HepG2 (cell line): ENCODE results near the gene ARL5A. TPM values are rescaled to one million over a fixed set of nuclear protein-coding genes. Genes with fewer than 3 reads are reported as not detected.
A peak's percentile ranks its signal among the peaks of the same experiment; 100 is the strongest.

Experiments used
- ARID5B ChIP-seq: IDR thresholded peaks from 2 replicates; pipeline ENCODE4 v1.4.0; 2020; ENCODE audit warnings: mild to moderate bottlenecking, missing genetic modification reagents
- ASH2L ChIP-seq: fragments of 300-600, 200-600 bp; sonication (generic); IDR thresholded peaks from 2 replicates; pipeline ENCODE4 v1.7.0; 2017; ENCODE audit warnings: low read depth, mild to moderate bottlenecking, moderate library complexity, mixed read lengths, low read length; ENCODE audit not compliant: insufficient read length
- BCL6 ChIP-seq: IDR thresholded peaks from 2 replicates; pipeline ENCODE4 v1.6.1; 2016; ENCODE audit warnings: missing genetic modification reagents, missing compliant biosample characterization
- CENPBD1 ChIP-seq: sonication (generic); formaldehyde crosslinking; IDR thresholded peaks from 2 replicates; pipeline ENCODE4 v1.8.0; 2022; ENCODE audit warnings: missing genetic modification reagents, low read depth, mild to moderate bottlenecking, borderline replicate concordance
- DBP ChIP-seq: sonication (generic); formaldehyde crosslinking; IDR thresholded peaks from 2 replicates; pipeline ENCODE4 v1.4.0; 2020; ENCODE audit warnings: missing genetic modification reagents; ENCODE audit errors: not compliant biosample characterization
- HMG20B ChIP-seq: conservative IDR thresholded peaks from 2 replicates; pipeline ENCODE4 v1.6.1; 2016; ENCODE audit warnings: missing genetic modification reagents, missing compliant biosample characterization
- JUNB ChIP-seq: sonication (generic); formaldehyde crosslinking; IDR thresholded peaks from 2 replicates; pipeline ENCODE4 v1.8.0; 2022; ENCODE audit warnings: missing genetic modification reagents, mild to moderate bottlenecking, borderline replicate concordance
- MAFG ChIP-seq: sonication (generic); formaldehyde crosslinking; IDR thresholded peaks from 2 replicates; pipeline ENCODE4 v1.5.1; 2020; ENCODE audit warnings: mild to moderate bottlenecking, missing genetic modification reagents
- MAX ChIP-seq: IDR thresholded peaks from 2 replicates; pipeline ENCODE4 v1.6.1; 2012; ENCODE audit warnings: inconsistent platforms
- MTF2 ChIP-seq: sonication (generic); formaldehyde crosslinking; IDR thresholded peaks from 2 replicates; pipeline ENCODE4 v1.5.0; 2020; ENCODE audit warnings: missing genetic modification reagents, borderline replicate concordance
- NFE2L2 ChIP-seq: fragments of 150-350 bp; IDR thresholded peaks from 2 replicates; pipeline ENCODE4 v1.6.1; 2014; ENCODE audit warnings: low read length
- NFYB ChIP-seq: sonication (generic); formaldehyde crosslinking; IDR thresholded peaks from 2 replicates; pipeline ENCODE4 v1.4.0; 2020; ENCODE audit warnings: missing genetic modification reagents
- NR2F2 ChIP-seq: IDR thresholded peaks from 2 replicates; pipeline ENCODE4 v1.6.1; 2012; ENCODE audit warnings: low read depth, inconsistent platforms, borderline replicate concordance
- NR2F6 ChIP-seq, 2 experiments: IDR thresholded peaks; 2 replicates each; pipeline ENCODE4 v1.6.1; 2016; ENCODE audit warnings: antibody characterized with exemption in 1 of 2, mild to moderate bottlenecking in 1 of 2
- PTBP1 ChIP-seq: fragments of 200-400 bp; formaldehyde crosslinking; IDR thresholded peaks from 2 replicates; pipeline ENCODE4 v1.6.1; 2018; ENCODE audit warnings: low read length, low read depth; ENCODE audit not compliant: poor library complexity, severe bottlenecking
- SIN3A ChIP-seq: IDR thresholded peaks from 2 replicates; pipeline ENCODE4 v1.6.1; 2011; ENCODE audit warnings: low read depth, mild to moderate bottlenecking, control low read depth, low read length, borderline replicate concordance
- SOX13 ChIP-seq, 3 experiments: fragments of 450-650 bp in 1 of 3; sonication (generic) in 1 of 3; formaldehyde crosslinking in 1 of 3; IDR thresholded peaks in 2 of 3; conservative IDR thresholded peaks in 1 of 3; 2 replicates each; pipeline versions ENCODE4 v1.5.0 to v1.6.1; 2016 to 2020; ENCODE audit warnings: antibody characterized with exemption in 1 of 3, mild to moderate bottlenecking in 1 of 3, missing compliant biosample characterization in 1 of 3, missing genetic modification reagents in 1 of 3, moderate library complexity in 1 of 3
- TFE3 ChIP-seq: IDR thresholded peaks from 2 replicates; pipeline ENCODE4 v1.6.1; 2016
- XRCC5 ChIP-seq: fragments of 200-400 bp; formaldehyde crosslinking; optimal IDR thresholded peaks from 2 replicates; pipeline ENCODE3; 2017; ENCODE audit warnings: mild to moderate bottlenecking, low read length
- ZFP1 ChIP-seq: IDR thresholded peaks from 2 replicates; pipeline ENCODE4 v1.6.1; 2016
- ZNF501 ChIP-seq: sonication (generic); formaldehyde crosslinking; IDR thresholded peaks from 2 replicates; pipeline ENCODE4 v1.5.1; 2020; ENCODE audit warnings: mild to moderate bottlenecking, moderate library complexity, missing genetic modification reagents
- ZNF747 ChIP-seq: sonication (generic); formaldehyde crosslinking; IDR thresholded peaks from 2 replicates; pipeline ENCODE4 v1.8.1; 2023; ENCODE audit warnings: missing genetic modification reagents, mild to moderate bottlenecking, borderline replicate concordance
- ZNF850 ChIP-seq: sonication (generic); formaldehyde crosslinking; conservative IDR thresholded peaks from 2 replicates; pipeline ENCODE4 v1.9.0; 2021; ENCODE audit warnings: mild to moderate bottlenecking, missing genetic modification reagents
- polyA plus RNA-seq, 8 experiments: library from polyadenylated mRNA; depleted of rRNA in 3 of 8; stranded (reverse) in 7 of 8; unstranded in 1 of 8; fragments of >200 nt; fragmentation: Illumina TruSeq in 4 of 8; extraction: Trizol in 4 of 8; gene quantifications; 2 replicates each; pipeline versions ENCODE4 v1.2.1 to v1.2.3, GENCODE V29; 2011 to 2016; ENCODE audit warnings: low read depth in 4 of 8, missing spikeins in 1 of 8, mixed read lengths in 1 of 8; ENCODE audit not compliant: insufficient read depth in 1 of 8
- total RNA-seq, 5 experiments: library from RNA; depleted of rRNA; stranded (reverse); fragments of >200 nt; fragmentation: Illumina TruSeq; extraction: Trizol; gene quantifications; 2 replicates each; pipeline ENCODE4 v1.2.3, GENCODE V29; 2016; ENCODE audit warnings: low read depth in 1 of 5

ARL5A gene
- total and polyA plus RNA-seq, 2 of the 13 experiments (the other 11 are each of a cell fraction or from before 2014, with no cell fraction given), result 47.5 to 149 TPM

- peak; percentile 38 for TF ChIP-seq ASH2L
- no peak for TF ChIP-seq MTF2 (CRISPR knock-in tag)
- no peak for TF ChIP-seq JUNB (CRISPR knock-in tag)
- TF ChIP-seq ZFP1 (CRISPR knock-in tag), result no peak
- no peak for TF ChIP-seq SIN3A
- no peak for TF ChIP-seq HMG20B (CRISPR knock-in tag)
- TF ChIP-seq NR2F6 (IDR thresholded peaks at IDR 0.05), result no peak; the same call in none of the 2 replicates
- peak; percentile 71 for TF ChIP-seq NR2F6 (CRISPR knock-in tag; IDR thresholded peaks at IDR 0.05)
- TF ChIP-seq MAX, result peak; percentile 65
- no peak; the same call in 1 of the 2 replicates for TF ChIP-seq SOX13 (IDR thresholded peaks at IDR 0.05)
- TF ChIP-seq SOX13 (CRISPR knock-in tag; conservative IDR thresholded peaks at IDR 0.05 in 1 of 2, IDR thresholded peaks at IDR 0.05 in 1 of 2), result peak in 1 of 2 experiments; percentile 29; a peak in 2 of 4 replicates
- peak; percentile 8 for TF ChIP-seq XRCC5
- no peak for TF ChIP-seq CENPBD1 (CRISPR knock-in tag)
- TF ChIP-seq ARID5B, result peak; percentile 61
- 0 out of 2 replicates have a peak, but pooled peaks have one; percentile 20 for TF ChIP-seq NFYB (CRISPR knock-in tag)
- peak; percentile 49; the same call in 1 of the 2 replicates for TF ChIP-seq ZNF501 (CRISPR knock-in tag)
- peak; percentile 93 for TF ChIP-seq BCL6 (CRISPR knock-in tag)
- 0 out of 2 replicates have a peak, but pooled peaks have one; percentile 33 for TF ChIP-seq NR2F2
- no peak for TF ChIP-seq DBP (CRISPR knock-in tag)
- no peak for TF ChIP-seq TFE3 (CRISPR knock-in tag)
- TF ChIP-seq NFE2L2, result no peak
- no peak for TF ChIP-seq PTBP1
- no peak for TF ChIP-seq MAFG (CRISPR knock-in tag)
- TF ChIP-seq ZNF747 (CRISPR knock-in tag), result 0 out of 2 replicates have a peak, but pooled peaks have one; percentile 29
- TF ChIP-seq ZNF850 (CRISPR knock-in tag), result no peak
Measured at GRCh38 chr2:151849413-151850010, 21.3 kb upstream of the ARL5A start (continued).
